GM12878 (cell line): ENCODE results near the gene ARID4B. TPM values are rescaled to one million over a fixed set of nuclear protein-coding genes. Genes with fewer than 3 reads are reported as not detected.

ENCODE experiments used
- CEBPZ ChIP-seq: fragments of 150-350 bp; IDR thresholded peaks from 2 replicates; pipeline ENCODE4 v1.6.1; 2016; ENCODE audit warnings: low read depth, low read length
- HCFC1 ChIP-seq: fragments of 150-350 bp; IDR thresholded peaks from 2 replicates; pipeline ENCODE4 v1.6.1; 2014; ENCODE audit warnings: low read length
- ZNF592 ChIP-seq: fragments of 450-650 bp; IDR thresholded peaks from 2 replicates; pipeline ENCODE4 v1.6.1; 2017; ENCODE audit warnings: mild to moderate bottlenecking, moderate library complexity
- polyA plus RNA-seq, 11 experiments: library from polyadenylated mRNA; depleted of rRNA in 4 of 11; unstranded in 6 of 11; stranded (reverse) in 5 of 11; fragments of >200 nt; fragmentation: Nextera tagmentation in 4 of 11; fragmentation: Illumina TruSeq in 1 of 11; extraction: Ambion mirVana in 4 of 11; extraction: Trizol in 1 of 11; gene quantifications; 1 replicate in 1 of 11; 2 replicates in 10 of 11; pipeline versions ENCODE4 v1.2.1 to v1.2.3, GENCODE V29; 2011 to 2016; ENCODE audit warnings: inconsistent platforms in 2 of 11, missing spikeins in 2 of 11, low read depth in 1 of 11
- total RNA-seq, 4 experiments: library from RNA; depleted of rRNA in 3 of 4; stranded (reverse); fragments of >200 nt in 3 of 4; fragmentation: Illumina TruSeq in 1 of 4; extraction: Trizol in 1 of 4; gene quantifications; 2 replicates each; pipeline versions ENCODE4 v1.2.1 to v1.2.3, GENCODE V29; 2013 to 2021

ARID4B gene
- total and polyA plus RNA-seq, 10 of the 15 experiments (the other 5 are each of a cell fraction or from before 2014, with no cell fraction given): 13.6 to 39.1 (median 28.0) TPM

DNA sequence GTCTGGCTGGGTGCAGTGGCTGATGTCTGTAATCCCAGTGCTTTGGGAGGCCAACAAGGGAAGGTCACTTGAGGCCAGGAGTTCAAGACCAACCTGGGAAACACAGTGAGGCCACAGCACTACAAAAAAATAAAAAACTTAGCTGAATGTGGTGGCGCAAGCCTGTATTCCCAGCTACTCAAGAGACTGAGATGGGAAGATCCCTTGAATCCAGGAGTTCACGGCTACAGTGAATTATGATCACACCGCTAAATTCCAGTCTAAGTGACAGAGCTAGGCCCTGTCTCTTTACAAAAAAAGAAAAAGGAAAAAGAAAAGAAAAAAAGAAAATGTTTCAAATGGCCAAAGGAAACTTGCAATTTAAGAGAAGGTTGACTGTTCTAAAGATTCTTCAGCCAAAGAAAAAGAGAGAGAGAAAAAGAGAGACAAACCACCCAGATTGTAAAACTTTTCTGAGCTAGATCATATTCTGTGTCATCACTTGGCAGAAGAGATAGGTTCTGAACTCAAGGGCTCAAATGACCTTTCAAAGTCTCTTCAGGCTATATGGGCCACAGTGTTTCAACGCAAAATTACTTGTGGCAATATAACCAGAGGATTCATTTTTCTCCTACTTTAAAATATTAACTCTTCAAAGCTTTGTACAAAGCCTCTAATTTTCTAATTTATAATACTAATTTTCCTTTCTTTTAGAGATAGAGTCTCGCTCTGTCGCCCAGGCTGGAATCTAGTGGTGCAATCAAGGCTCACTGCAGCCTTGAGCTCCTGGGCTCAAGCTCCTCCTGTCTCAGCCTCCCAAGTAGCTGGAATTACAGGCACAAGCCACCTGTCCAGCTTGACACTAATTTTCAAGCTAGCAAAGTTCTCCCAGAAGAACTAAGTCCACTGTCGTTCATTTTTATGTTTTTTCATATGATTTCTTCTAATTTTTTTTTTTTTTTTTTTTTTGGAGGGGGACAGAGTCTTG is 20.5 kb downstream of the ARID4B start (continued):
- TF ChIP-seq ZNF592 (no peak), HCFC1 (no peak), CEBPZ (no peak)
